HG03280 (cell line): ENCODE results near the gene PTBP1.

Experiments used
- ATAC-seq: cut with Tn5 transposase; IDR thresholded peaks from one replicate; pipeline ENCODE4 v1.9.1; 2021; ENCODE audit warnings: mild to moderate bottlenecking, moderate library complexity; ENCODE audit not compliant: unreplicated experiment

Gene PTBP1

GRCh38 chr19:795691-796581 lies 1.3 kb upstream of the PTBP1 start:
- no peak for ATAC-seq

- ATAC-seq, result peak; percentile 50
Measured at GRCh38 chr19:797528-798414, 519 bp downstream of the PTBP1 start.

- no peak for ATAC-seq
Measured at GRCh38 chr19:798415-799075, 1.3 kb downstream of the PTBP1 start.

GRCh38 chr19:799076-799881 lies 2.0 kb downstream of the PTBP1 start:
- ATAC-seq, result no peak

- ATAC-seq, result no peak
Measured at GRCh38 chr19:800360-801029, 3.2 kb downstream of the PTBP1 start.

GRCh38 chr19:801030-801860 lies 4.0 kb downstream of the PTBP1 start:
- ATAC-seq, result no peak

- ATAC-seq, result no peak
Measured at GRCh38 chr19:801861-802497, 4.7 kb downstream of the PTBP1 start.

- ATAC-seq, result no peak
Measured at GRCh38 chr19:802498-803098, 5.3 kb downstream of the PTBP1 start.

GRCh38 chr19:803099-803561 lies 5.9 kb downstream of the PTBP1 start:
- ATAC-seq, result no peak

- ATAC-seq, result no peak
Measured at GRCh38 chr19:803686-804418, 6.6 kb downstream of the PTBP1 start.

- no peak for ATAC-seq
Measured at GRCh38 chr19:804419-805165, 7.3 kb downstream of the PTBP1 start.

- no peak for ATAC-seq
Measured at GRCh38 chr19:805166-805551, 7.9 kb downstream of the PTBP1 start.

GRCh38 chr19:805600-806550 lies 8.6 kb downstream of the PTBP1 start:
- no peak for ATAC-seq

GRCh38 chr19:806815-807421 lies 9.7 kb downstream of the PTBP1 start:
- no peak for ATAC-seq
